HuH-7 (cell line): Measurements from ENCODE around the gene CRIP2.
A peak's percentile ranks its signal among the peaks of the same experiment; 100 is the strongest.

ENCODE experiments used
- DNase-seq: peaks from one replicate; pipeline ENCODE4 v3.0.0; 2011; ENCODE audit warnings: low spot score

The CRIP2 gene

GRCh38 chr14:105445290-105445689, 29.3 kb upstream of the CRIP2 start:
- no peak for DNase-seq

GRCh38 chr14:105445901-105446845, 28.4 kb upstream of the CRIP2 start:
- DNase-seq = no peak

- DNase-seq = no peak
Measured at GRCh38 chr14:105446971-105447370, 27.6 kb upstream of the CRIP2 start.

- DNase-seq = no peak
Measured at GRCh38 chr14:105447651-105448640, 26.7 kb upstream of the CRIP2 start.

GRCh38 chr14:105448706-105449111, 25.9 kb upstream of the CRIP2 start:
- DNase-seq = peak; percentile 94

- DNase-seq = no peak
Measured at GRCh38 chr14:105449276-105450122, 25.1 kb upstream of the CRIP2 start.

GRCh38 chr14:105450123-105450505, 24.5 kb upstream of the CRIP2 start:
- no peak for DNase-seq

GRCh38 chr14:105450864-105451720, 23.5 kb upstream of the CRIP2 start:
- DNase-seq = no peak

GRCh38 chr14:105452963-105453362, 21.7 kb upstream of the CRIP2 start:
- DNase-seq = no peak

- no peak for DNase-seq
Measured at GRCh38 chr14:105453847-105454246, 20.8 kb upstream of the CRIP2 start.

- DNase-seq = no peak
Measured at GRCh38 chr14:105455086-105455640, 19.5 kb upstream of the CRIP2 start.

GRCh38 chr14:105455766-105456660, 18.6 kb upstream of the CRIP2 start:
- DNase-seq = no peak

GRCh38 chr14:105456736-105457617, 17.6 kb upstream of the CRIP2 start:
- DNase-seq = no peak

- DNase-seq = no peak
Measured at GRCh38 chr14:105458010-105458409, 16.6 kb upstream of the CRIP2 start.

- DNase-seq = no peak
Measured at GRCh38 chr14:105458571-105458970, 16.1 kb upstream of the CRIP2 start.

- no peak for DNase-seq
Measured at GRCh38 chr14:105460116-105460515, 14.5 kb upstream of the CRIP2 start.

- no peak for DNase-seq
Measured at GRCh38 chr14:105460616-105461015, 14.0 kb upstream of the CRIP2 start.

- no peak for DNase-seq
Measured at GRCh38 chr14:105461903-105462302, 12.7 kb upstream of the CRIP2 start.
